ENCODE results near the gene SDK1.
"Not testable (repeated sequence)": the region's sequence is repeated elsewhere in the genome, so short reads cannot be mapped to it uniquely, and the experiment has no call there.

Gene SDK1

GRCh38 chr7:3695602-3696001 is 394.6 kb downstream of the SDK1 start:
- TF ChIP-seq ZFX (IDR thresholded peaks at IDR 0.05) (no peak), CTCF (conservative IDR thresholded peaks at IDR 0.05) (peak; percentile 75)
- H3K27ac ChIP-seq = no peak overlapping the region

- TF ChIP-seq CTCF (conservative IDR thresholded peaks at IDR 0.05) = no peak
- TF ChIP-seq ZFX (IDR thresholded peaks at IDR 0.05) = no peak
- no peak overlapping the region for H3K27ac ChIP-seq
Observed at GRCh38 chr7:3696113-3696512, 395.1 kb downstream of the SDK1 start.

GRCh38 chr7:3697472-3697871 is 396.4 kb downstream of the SDK1 start:
- H3K27ac ChIP-seq = no peak overlapping the region

GRCh38 chr7:3705258-3705657 is 404.2 kb downstream of the SDK1 start:
- H3K27ac ChIP-seq = no peak overlapping the region
- TF ChIP-seq CTCF (conservative IDR thresholded peaks at IDR 0.05) = no peak
- TF ChIP-seq ZFX (IDR thresholded peaks at IDR 0.05) = no peak

More at GRCh38 chr7:3697472-3697871, 396.4 kb downstream of the SDK1 start:
- TF ChIP-seq ZFX (IDR thresholded peaks at IDR 0.05) (no peak), CTCF (conservative IDR thresholded peaks at IDR 0.05) (no peak)

- not testable (repeated sequence) for H3K27ac ChIP-seq
Observed at GRCh38 chr7:3706091-3706490, 405.0 kb downstream of the SDK1 start.

GRCh38 chr7:3710122-3710521 is 409.1 kb downstream of the SDK1 start:
- no peak overlapping the region for H3K27ac ChIP-seq
- TF ChIP-seq ZFX (IDR thresholded peaks at IDR 0.05) (no peak), CTCF (conservative IDR thresholded peaks at IDR 0.05) (no peak)

GRCh38 chr7:3710531-3710930 is 409.5 kb downstream of the SDK1 start:
- H3K27ac ChIP-seq = no peak overlapping the region
- TF ChIP-seq ZFX (IDR thresholded peaks at IDR 0.05) (no peak), CTCF (conservative IDR thresholded peaks at IDR 0.05) (no peak)

GRCh38 chr7:3712841-3713240 is 411.8 kb downstream of the SDK1 start:
- no peak overlapping the region for H3K27ac ChIP-seq
- no peak for TF ChIP-seq ZFX (IDR thresholded peaks at IDR 0.05)
- TF ChIP-seq CTCF (conservative IDR thresholded peaks at IDR 0.05) = no peak
